Colonic mucosa (tissue), 4 donors: Measurements from ENCODE around the gene SEMA5A. TPM values are rescaled to one million over a fixed set of nuclear protein-coding genes. Genes with fewer than 3 reads are reported as not detected.
A peak's percentile ranks its signal among the peaks of the same experiment; 100 is the strongest.

Experiments used
- DNase-seq: peaks from one replicate; pipeline ENCODE4 v3.0.0-alpha.2; 2020
- H3K27ac ChIP-seq: fragments of 200-600 bp; one replicate; pipeline ENCODE4 v1.8.0; 2021
- H3K27me3 ChIP-seq: fragments of 200-600 bp; one replicate; pipeline ENCODE4 v1.8.0; 2021
- H3K36me3 ChIP-seq: fragments of 200-600 bp; one replicate; pipeline ENCODE4 v1.8.0; 2021
- H3K4me1 ChIP-seq: fragments of 200-600 bp; one replicate; pipeline ENCODE4 v1.8.0; 2021; ENCODE audit warnings: mild to moderate bottlenecking
- H3K4me3 ChIP-seq: fragments of 200-600 bp; one replicate; pipeline ENCODE4 v1.8.0; 2021
- H3K9ac ChIP-seq, 2 donors: one replicate each; pipeline ENCODE4 v1.7.0; 2013; ENCODE audit warnings: control low read depth in 2 of 2, low read depth in 2 of 2, low read length in 2 of 2
- H3K9me3 ChIP-seq: fragments of 200-600 bp; one replicate; pipeline ENCODE4 v1.8.0; 2021
- intact Hi-C: fragments of 100-400 bp; cut with DNase I; formaldehyde crosslinking; loops from one replicate; pipeline ENCODE4 v1.14.1; 2022
- total RNA-seq, 2 donors: library from RNA; stranded (reverse); fragmentation: NEBNext Ultra II Directional in 1 of 2; extraction: Animal tissue kit (Norgen Biotek cat#: 25700) in 1 of 2; gene quantifications; one replicate each; pipeline ENCODE4 v1.2.1, GENCODE V29; 2021
- TF ChIP-seq, protein P1 (sequence below): fragments of 200-600 bp; IDR thresholded peaks from one replicate; pipeline ENCODE4 v1.8.0; 2022; ENCODE audit warnings: antibody characterized with exemption, mild to moderate bottlenecking
- donor health status: healthy.
- donor health status: DM: no; HTN: no; CAD: no.
- donor health status: DM: no; HTN: no; CAD: no.

The SEMA5A gene
- total RNA-seq, 2 donors from 2014 or later = 23.3 to 32.7 TPM

DNA sequence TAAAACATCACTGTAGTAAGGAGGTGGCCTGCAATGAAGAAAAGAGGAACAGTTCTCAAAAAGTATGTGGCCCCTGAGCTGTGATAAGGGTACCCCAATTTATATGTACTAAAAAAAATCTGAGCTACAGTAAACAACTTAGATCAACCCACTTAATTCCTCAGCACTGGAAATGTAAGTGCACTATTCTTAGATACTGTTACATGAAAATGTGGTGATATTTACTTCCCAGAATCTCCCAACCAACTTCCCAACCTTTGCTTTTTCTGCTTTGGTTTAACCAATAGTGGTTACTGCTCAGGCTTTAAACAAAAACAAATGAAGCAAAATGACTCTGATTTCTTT is 114.8 kb downstream of the SEMA5A start:
- no peaks in the 10 kb centered on the region for H3K4me1 ChIP-seq
- no peak for DNase-seq
- no peaks in the 10 kb centered on the region for H3K27me3 ChIP-seq
- TF ChIP-seq, protein P1, sequence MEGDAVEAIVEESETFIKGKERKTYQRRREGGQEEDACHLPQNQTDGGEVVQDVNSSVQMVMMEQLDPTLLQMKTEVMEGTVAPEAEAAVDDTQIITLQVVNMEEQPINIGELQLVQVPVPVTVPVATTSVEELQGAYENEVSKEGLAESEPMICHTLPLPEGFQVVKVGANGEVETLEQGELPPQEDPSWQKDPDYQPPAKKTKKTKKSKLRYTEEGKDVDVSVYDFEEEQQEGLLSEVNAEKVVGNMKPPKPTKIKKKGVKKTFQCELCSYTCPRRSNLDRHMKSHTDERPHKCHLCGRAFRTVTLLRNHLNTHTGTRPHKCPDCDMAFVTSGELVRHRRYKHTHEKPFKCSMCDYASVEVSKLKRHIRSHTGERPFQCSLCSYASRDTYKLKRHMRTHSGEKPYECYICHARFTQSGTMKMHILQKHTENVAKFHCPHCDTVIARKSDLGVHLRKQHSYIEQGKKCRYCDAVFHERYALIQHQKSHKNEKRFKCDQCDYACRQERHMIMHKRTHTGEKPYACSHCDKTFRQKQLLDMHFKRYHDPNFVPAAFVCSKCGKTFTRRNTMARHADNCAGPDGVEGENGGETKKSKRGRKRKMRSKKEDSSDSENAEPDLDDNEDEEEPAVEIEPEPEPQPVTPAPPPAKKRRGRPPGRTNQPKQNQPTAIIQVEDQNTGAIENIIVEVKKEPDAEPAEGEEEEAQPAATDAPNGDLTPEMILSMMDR = no peak
- H3K4me3 ChIP-seq = no peak overlapping the region
- peak overlapping the region; percentile 26 for H3K27ac ChIP-seq
- no peak overlapping the region for H3K9ac ChIP-seq
- no peaks in the 10 kb centered on the region for H3K9me3 ChIP-seq
- no peaks in the 10 kb centered on the region for H3K36me3 ChIP-seq
- intact Hi-C loops = no loop called here

DNA sequence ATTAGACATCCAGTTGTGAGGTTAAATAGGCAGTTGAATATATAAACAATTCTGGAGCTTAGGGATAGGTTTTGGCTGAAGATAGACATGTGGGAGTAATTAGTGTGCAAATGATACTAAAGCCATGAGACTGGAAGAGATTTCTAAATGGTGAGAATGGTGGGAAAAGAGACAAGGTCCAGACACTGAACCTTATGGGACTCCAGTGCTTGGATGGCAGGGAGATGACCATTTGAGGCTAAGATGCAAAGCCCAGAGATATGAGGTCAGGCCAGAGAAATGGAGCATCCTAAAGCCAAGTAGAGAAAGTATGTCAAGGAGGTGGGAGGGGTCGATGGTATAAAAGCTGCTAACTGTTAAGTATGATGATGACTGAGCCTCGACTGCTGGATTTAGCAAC is 115.6 kb downstream of the SEMA5A start:
- no peaks in the 10 kb centered on the region for H3K4me1 ChIP-seq
- H3K27me3 ChIP-seq = no peaks in the 10 kb centered on the region
- intact Hi-C loops = no loop called here
- H3K9me3 ChIP-seq = no peaks in the 10 kb centered on the region
- TF ChIP-seq, protein P1 = no peak
- DNase-seq = no peak
- H3K4me3 ChIP-seq = no peak overlapping the region
- no peaks in the 10 kb centered on the region for H3K36me3 ChIP-seq
- no peak overlapping the region for H3K27ac ChIP-seq
- H3K9ac ChIP-seq = no peak overlapping the region

DNA sequence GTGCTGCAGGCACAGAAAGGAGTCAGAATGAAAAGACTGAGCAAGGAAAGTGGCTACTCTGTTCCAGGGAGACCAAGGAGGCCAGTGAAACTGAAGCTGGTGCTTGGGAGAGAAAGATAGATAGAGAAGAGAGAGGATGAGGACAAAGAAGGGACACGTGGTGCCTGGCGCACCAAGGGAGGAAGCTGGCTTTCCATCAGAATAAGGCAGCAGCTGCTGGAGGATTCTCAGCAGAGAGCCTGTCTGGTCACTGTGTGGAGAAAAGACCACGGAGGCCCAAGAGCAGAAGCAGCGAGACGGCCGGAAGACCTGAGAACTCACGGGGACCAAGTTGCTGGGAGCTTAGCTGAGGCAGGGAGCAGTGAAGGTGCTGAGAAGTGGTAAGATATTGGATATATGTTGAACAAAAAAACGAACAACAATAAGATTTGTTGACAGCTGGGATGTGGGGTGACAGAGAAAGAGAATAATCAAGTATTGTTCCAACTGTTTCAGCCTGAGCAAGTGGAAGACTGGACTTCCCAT is 116.1 kb downstream of the SEMA5A start:
- no peak overlapping the region for H3K9ac ChIP-seq
- TF ChIP-seq, protein P1 = no peak
- no peak for DNase-seq
- H3K4me1 ChIP-seq = no peaks in the 10 kb centered on the region
- H3K27ac ChIP-seq = no peak overlapping the region
- intact Hi-C loops = no loop called here
- H3K27me3 ChIP-seq = no peaks in the 10 kb centered on the region
- no peaks in the 10 kb centered on the region for H3K36me3 ChIP-seq
- H3K9me3 ChIP-seq = no peaks in the 10 kb centered on the region
- no peak overlapping the region for H3K4me3 ChIP-seq

DNA sequence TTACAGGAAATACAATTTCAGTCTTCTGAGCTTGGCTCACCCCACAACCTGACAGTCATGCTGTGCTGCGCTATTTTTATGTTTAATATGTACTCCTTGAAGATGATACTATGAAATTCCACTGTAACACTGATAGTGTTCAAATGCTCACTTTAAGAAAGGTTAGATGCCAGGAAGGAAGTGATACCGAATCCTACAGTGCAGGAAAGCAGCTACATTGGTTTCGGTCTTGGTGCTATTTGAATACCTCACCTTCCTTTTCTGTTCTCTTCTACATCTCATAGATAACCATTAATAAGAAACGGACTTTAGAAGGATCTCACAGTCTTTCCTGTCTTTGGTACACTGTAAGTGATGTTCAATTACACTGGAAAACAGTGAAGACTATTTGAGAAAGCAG is 117.6 kb downstream of the SEMA5A start:
- Histone ChIP-seq H3K27me3 (no peaks in the 10 kb centered on the region), H3K4me1 (no peaks in the 10 kb centered on the region), H3K9me3 (no peaks in the 10 kb centered on the region), H3K9ac (no peak overlapping the region), H3K4me3 (no peak overlapping the region), H3K36me3 (no peaks in the 10 kb centered on the region), H3K27ac (no peak overlapping the region)
- intact Hi-C loops = no loop called here
- DNase-seq = no peak
- TF ChIP-seq, protein P1 = no peak

DNA sequence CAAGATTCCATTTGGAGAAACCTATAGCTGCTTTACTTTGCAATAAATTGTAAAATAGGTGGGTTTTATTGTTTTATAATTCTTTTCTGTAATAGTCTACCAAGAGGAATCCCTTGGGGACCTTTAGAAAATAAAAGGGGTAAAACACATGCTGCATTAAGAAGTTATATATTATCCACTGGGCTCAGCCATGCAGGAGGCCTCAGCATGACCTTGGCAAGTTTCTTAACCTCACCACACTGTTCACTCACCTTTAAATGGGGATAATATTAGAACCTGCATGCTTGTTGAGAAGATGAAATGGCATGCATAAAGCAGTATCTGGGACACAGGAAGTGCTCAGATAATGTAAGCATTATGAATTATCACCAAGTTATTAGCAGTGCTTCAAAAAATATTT is 120.2 kb downstream of the SEMA5A start:
- Histone ChIP-seq H3K9ac (no peak overlapping the region), H3K36me3 (no peaks in the 10 kb centered on the region), H3K27ac (no peak overlapping the region), H3K4me1 (no peaks in the 10 kb centered on the region), H3K4me3 (no peak overlapping the region), H3K9me3 (no peaks in the 10 kb centered on the region), H3K27me3 (no peaks in the 10 kb centered on the region)
- intact Hi-C loops = no loop called here
- DNase-seq = no peak
- TF ChIP-seq, protein P1 = no peak

DNA sequence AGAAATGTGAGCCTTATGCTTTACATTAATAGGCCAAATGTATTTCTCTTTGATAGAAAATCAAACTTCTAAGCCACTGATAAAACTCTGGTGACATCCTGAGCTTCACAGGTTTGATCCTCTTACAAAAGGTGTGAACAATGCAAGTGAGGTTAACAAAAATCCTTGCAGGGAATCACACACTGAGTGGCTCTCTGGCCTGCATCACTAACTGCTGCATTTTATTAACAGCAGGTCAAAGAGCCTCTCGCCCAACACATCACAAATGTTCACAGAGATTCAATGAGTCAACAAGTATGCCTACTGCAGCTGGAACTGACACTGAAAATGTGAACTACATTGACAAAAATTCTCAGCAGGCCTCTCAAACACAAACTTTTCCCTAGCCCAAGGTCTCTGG is 122.3 kb downstream of the SEMA5A start:
- TF ChIP-seq, protein P1 = no peak
- no peaks in the 10 kb centered on the region for H3K9me3 ChIP-seq
- no peaks in the 10 kb centered on the region for H3K4me1 ChIP-seq
- intact Hi-C loops = no loop called here
- DNase-seq = no peak
- no peaks in the 10 kb centered on the region for H3K36me3 ChIP-seq
- H3K9ac ChIP-seq = no peak overlapping the region
- H3K27ac ChIP-seq = no peak overlapping the region
- H3K27me3 ChIP-seq = no peaks in the 10 kb centered on the region
- no peak overlapping the region for H3K4me3 ChIP-seq
